Fibroblast of villous mesenchyme (primary cell): Measurements from ENCODE around the gene JTB. TPM values are rescaled to one million over a fixed set of nuclear protein-coding genes. Genes with fewer than 3 reads are reported as not detected.
"Not testable (repeated sequence)": the region's sequence is repeated elsewhere in the genome, so short reads cannot be mapped to it uniquely, and the experiment has no call there.

Experiments used
- DNase-seq: peaks from one replicate; pipeline ENCODE4 v3.0.0-alpha.2; 2010; ENCODE audit warnings: low read depth
- H3K4me3 ChIP-seq: 2 replicates; pipeline ENCODE4 v1.5.1; 2011; ENCODE audit warnings: low read depth, mild to moderate bottlenecking, low read length
- total RNA-seq: library from RNA; depleted of rRNA; stranded (reverse); fragments of >200 nt; gene quantifications from 2 replicates; pipeline ENCODE4 v1.2.3, GENCODE V29; 2012
- TF ChIP-seq, protein P1 (sequence below): IDR thresholded peaks from 2 replicates; pipeline ENCODE4 v1.5.1; 2012; ENCODE audit warnings: low read depth, mild to moderate bottlenecking, low read length; ENCODE audit not compliant: insufficient read depth

The JTB gene
- total RNA-seq, 1 donor: 135 TPM

DNA sequence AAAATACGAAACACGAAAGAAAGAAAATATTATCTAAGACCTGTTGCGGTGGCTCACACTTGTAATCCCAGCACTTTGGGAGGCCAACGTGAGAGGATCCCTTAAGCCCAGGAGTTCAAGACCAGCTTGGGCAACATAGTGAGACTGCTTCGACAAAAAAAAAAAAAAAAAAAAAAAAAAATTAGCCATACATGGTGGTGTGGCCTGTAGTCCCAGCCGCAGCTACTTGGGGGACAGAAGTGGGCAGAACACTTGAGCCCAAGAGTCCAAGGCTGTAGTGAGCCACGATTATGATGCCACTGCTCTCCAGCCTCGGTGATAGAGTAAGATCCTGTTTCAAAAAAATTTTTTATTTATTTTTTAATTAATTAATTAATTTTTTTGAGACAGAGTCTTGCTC, 10.1 kb upstream of the JTB start:
- H3K4me3 ChIP-seq: no peak overlapping the region
- TF ChIP-seq, protein P1, sequence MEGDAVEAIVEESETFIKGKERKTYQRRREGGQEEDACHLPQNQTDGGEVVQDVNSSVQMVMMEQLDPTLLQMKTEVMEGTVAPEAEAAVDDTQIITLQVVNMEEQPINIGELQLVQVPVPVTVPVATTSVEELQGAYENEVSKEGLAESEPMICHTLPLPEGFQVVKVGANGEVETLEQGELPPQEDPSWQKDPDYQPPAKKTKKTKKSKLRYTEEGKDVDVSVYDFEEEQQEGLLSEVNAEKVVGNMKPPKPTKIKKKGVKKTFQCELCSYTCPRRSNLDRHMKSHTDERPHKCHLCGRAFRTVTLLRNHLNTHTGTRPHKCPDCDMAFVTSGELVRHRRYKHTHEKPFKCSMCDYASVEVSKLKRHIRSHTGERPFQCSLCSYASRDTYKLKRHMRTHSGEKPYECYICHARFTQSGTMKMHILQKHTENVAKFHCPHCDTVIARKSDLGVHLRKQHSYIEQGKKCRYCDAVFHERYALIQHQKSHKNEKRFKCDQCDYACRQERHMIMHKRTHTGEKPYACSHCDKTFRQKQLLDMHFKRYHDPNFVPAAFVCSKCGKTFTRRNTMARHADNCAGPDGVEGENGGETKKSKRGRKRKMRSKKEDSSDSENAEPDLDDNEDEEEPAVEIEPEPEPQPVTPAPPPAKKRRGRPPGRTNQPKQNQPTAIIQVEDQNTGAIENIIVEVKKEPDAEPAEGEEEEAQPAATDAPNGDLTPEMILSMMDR: no peak
- DNase-seq: no peak

DNA sequence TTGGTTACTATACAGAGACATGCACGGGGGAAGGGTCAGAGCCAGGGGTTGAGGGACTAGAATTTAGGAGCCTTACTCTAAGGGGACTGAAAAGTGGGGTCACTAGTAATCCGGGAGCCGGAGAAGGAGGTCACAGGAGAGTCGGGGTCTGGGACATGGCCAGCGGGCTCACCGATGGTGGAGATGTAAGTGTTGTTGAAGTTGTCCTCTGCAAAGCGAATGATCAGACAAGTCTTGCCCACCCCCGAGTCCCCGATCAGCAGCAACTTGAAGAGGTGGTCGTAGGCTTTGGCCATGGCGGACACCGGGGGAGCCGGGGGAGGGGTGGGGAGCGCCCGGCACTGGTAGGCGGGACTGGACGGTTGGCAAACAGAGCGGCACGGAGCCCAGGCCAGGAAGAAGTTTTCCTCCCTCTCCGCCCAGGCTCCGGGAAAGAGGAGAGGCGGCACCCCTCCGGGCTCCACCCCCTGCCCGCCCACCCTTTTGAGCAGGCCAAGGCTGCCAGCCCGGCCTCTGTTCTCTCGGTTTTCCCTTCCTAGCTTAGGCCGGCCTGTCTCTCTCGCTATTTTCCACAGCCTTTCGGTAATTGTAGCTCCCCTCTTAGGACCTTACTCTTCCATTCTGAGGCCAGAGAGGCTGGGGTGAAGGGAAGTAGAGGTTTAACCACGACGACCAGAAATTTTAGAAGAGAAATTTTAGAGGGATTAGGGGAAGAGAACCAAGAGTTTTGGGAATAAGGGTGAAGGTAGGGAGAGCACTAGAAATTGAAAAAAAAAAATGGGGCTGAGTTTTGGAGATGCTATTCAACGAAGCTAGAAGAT, 8.7 kb upstream of the JTB start, which contains the start of gene RAB13:
RAB13 (minus strand) TSS at position 399 of the 821 bp plus-strand sequence; CDS start at position 296, 103 bp downstream.
- peak within 1 kb of the TSS; percentile 97 for H3K4me3 ChIP-seq
- TF ChIP-seq, protein P1: no peak
- peak; percentile 85 for DNase-seq

DNA sequence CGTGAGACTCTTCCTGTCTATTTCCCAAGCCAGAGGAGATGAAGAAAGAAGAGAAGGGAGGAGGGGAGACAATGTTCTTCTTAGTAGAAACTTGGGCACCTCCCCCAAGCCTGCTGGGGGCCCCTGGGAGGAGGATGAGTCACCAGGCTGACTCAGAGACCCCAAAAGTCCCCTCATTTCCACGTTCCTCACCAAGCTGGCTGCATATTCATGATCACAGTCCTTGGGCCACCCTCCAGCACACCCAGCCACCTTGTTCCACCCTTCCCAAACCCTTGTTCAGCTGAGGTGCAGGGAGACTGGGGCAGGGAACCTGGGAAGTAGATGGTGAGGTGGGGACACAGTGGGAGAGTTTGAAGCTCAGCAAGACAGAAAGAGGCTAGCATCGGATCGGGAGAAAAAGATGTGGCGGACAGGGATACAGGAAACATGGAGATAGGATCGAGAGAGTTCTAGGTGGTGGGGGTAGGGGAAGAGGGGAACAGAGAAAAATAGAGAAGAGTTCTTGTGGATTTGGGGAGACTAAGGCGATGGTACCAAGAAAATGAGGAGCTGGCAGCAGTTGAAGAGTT, 8.0 kb upstream of the JTB start:
- peak; percentile 72 for DNase-seq
- TF ChIP-seq, protein P1: no peak

GRCh38 chr1:153984123-153984894, 6.8 kb upstream of the JTB start:
- peak; percentile 39 for DNase-seq
- TF ChIP-seq, protein P1: no peak
- peak overlapping the region; percentile 97 for H3K4me3 ChIP-seq

More for the DNA sequence above, 8.0 kb upstream of the JTB start:
- peak overlapping the region; percentile 97 for H3K4me3 ChIP-seq

DNA sequence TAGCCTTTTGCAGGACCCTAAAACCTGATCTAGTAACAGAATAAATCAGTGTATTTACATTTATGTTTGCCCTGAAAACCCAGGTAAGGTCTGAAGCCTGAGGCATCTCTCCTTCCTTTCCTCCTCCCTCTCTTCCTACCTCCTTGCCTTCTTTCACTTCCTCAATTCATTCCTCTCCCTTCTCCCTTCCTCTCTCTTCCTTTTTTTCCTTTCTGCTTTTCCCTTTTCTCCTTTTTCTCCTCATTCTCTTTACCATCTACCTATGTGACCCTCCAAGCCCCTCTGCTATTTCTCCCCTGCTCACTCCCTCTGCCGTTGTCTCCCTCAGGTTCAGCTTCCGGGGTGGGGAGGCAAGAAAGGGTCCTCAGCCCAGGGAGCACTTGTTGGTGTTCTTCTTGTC, 4.3 kb upstream of the JTB start:
- not testable (repeated sequence) for DNase-seq, H3K4me3 ChIP-seq

- not testable (repeated sequence) for DNase-seq, H3K4me3 ChIP-seq
Observed at GRCh38 chr1:153979091-153979490, 1.6 kb upstream of the JTB start.

DNA sequence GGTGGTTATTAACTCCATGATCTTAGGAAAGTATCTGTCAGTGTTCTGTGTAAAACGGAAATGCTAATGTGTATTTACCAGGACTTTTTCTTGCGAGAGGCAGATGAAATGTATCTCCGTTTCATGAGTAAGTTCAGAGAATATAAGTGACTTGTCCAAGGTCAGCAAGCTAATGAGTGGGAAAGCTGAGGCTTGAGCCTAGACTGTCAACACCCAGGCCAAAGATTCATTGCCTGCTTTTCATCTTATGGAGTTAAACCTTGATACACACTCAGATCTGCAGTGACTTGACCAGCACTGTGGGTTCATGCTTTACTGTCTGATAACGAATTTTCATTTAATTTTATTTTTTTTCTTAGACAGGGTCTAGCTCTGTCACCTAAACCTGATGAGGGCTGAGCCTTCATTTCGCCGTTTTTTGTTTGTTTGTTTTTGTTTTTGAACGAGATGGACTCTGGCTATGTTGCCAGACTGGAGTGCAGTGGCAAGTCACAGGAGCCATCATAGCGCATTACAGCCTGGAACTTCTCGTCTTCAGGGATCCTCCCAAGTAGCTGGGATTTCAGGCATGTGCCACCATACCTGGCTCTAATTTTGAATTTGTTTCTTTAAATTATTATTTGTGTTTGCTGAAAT, 918 bp upstream of the JTB start:
- TF ChIP-seq, protein P1: no peak
- H3K4me3 ChIP-seq: peak overlapping the region; percentile 82
- DNase-seq: no peak
